NCI-H69 (cell line): ENCODE results near the gene MARCHF10.

Source experiments
- DNase-seq: peaks from one replicate; lab custom pipeline; 2025; lab: John Stamatoyannopoulos, UW

MARCHF10 gene

GRCh38 chr17:62676952-62677596 is 131.0 kb downstream of the MARCHF10 start:
- DNase-seq = no peak

- no peak for DNase-seq
Observed at GRCh38 chr17:62676231-62676943, 131.7 kb downstream of the MARCHF10 start.

- DNase-seq = no peak
Observed at GRCh38 chr17:62675701-62676100, 132.4 kb downstream of the MARCHF10 start.

GRCh38 chr17:62675260-62675659 is 132.9 kb downstream of the MARCHF10 start:
- no peak for DNase-seq

GRCh38 chr17:62674841-62675240 is 133.3 kb downstream of the MARCHF10 start:
- DNase-seq = no peak

GRCh38 chr17:62674363-62674739 is 133.8 kb downstream of the MARCHF10 start:
- no peak for DNase-seq

GRCh38 chr17:62673614-62674362 is 134.3 kb downstream of the MARCHF10 start:
- DNase-seq = no peak

GRCh38 chr17:62672957-62673356 is 135.2 kb downstream of the MARCHF10 start:
- no peak for DNase-seq

- peak; percentile 83 for DNase-seq
Observed at GRCh38 chr17:62671553-62671952, 136.6 kb downstream of the MARCHF10 start.

- no peak for DNase-seq
Observed at GRCh38 chr17:62670202-62670821, 137.8 kb downstream of the MARCHF10 start.

GRCh38 chr17:62668091-62668804 is 139.9 kb downstream of the MARCHF10 start:
- peak; percentile 38 for DNase-seq

- no peak for DNase-seq
Observed at GRCh38 chr17:62666801-62667591, 141.1 kb downstream of the MARCHF10 start.

- no peak for DNase-seq
Observed at GRCh38 chr17:62666061-62666800, 141.9 kb downstream of the MARCHF10 start.

- DNase-seq = no peak
Observed at GRCh38 chr17:62665599-62665998, 142.5 kb downstream of the MARCHF10 start.

- DNase-seq = no peak
Observed at GRCh38 chr17:62664336-62665120, 143.6 kb downstream of the MARCHF10 start.

- no peak for DNase-seq
Observed at GRCh38 chr17:62663304-62663703, 144.8 kb downstream of the MARCHF10 start.

- DNase-seq = peak; percentile 27
Observed at GRCh38 chr17:62662855-62663254, 145.3 kb downstream of the MARCHF10 start.

GRCh38 chr17:62661337-62661736 is 146.8 kb downstream of the MARCHF10 start:
- no peak for DNase-seq

GRCh38 chr17:62660629-62661118 is 147.4 kb downstream of the MARCHF10 start:
- DNase-seq = no peak
